ENCODE measurements around the gene LYST.

LYST gene

GRCh38 chr1:235734335-235734734, 132.4 kb downstream of the LYST start:
- TF ChIP-seq, protein P1, sequence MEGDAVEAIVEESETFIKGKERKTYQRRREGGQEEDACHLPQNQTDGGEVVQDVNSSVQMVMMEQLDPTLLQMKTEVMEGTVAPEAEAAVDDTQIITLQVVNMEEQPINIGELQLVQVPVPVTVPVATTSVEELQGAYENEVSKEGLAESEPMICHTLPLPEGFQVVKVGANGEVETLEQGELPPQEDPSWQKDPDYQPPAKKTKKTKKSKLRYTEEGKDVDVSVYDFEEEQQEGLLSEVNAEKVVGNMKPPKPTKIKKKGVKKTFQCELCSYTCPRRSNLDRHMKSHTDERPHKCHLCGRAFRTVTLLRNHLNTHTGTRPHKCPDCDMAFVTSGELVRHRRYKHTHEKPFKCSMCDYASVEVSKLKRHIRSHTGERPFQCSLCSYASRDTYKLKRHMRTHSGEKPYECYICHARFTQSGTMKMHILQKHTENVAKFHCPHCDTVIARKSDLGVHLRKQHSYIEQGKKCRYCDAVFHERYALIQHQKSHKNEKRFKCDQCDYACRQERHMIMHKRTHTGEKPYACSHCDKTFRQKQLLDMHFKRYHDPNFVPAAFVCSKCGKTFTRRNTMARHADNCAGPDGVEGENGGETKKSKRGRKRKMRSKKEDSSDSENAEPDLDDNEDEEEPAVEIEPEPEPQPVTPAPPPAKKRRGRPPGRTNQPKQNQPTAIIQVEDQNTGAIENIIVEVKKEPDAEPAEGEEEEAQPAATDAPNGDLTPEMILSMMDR (IDR thresholded peaks at IDR 0.05; ENCODE audit: insufficient read depth, low read length, poor library complexity, severe bottlenecking), result no peak

DNA sequence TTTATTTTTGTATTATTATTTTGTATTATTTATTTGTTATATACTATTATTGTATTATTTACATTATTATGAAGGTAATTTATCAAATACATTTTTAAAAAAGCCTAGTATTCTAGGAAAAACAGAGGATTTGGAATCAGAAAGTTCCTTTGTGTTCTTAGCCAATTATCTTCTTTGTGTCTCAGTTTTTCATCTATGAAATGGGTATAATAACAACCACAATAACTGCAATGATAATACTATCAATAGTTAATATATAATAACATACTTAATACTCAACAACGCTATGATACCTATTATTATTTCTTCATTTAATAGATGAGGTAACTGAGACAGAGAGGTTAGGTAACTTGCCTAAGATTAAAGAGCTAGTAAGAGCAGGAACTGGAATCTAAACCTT, 136.7 kb downstream of the LYST start:
- no peak overlapping the region for H3K4me3 ChIP-seq (replicated peaks; ENCODE audit: low read depth, low read length)
- TF ChIP-seq, protein P1 (IDR thresholded peaks at IDR 0.05; ENCODE audit: insufficient read depth, low read length, poor library complexity, severe bottlenecking), result no peak
- no peak for DNase-seq (ENCODE audit: extremely low read depth, insufficient read length)
- H3K36me3 ChIP-seq (ENCODE audit: control insufficient read depth, insufficient read depth, low read length), result no peaks in the 10 kb centered on the region
- H3K27me3 ChIP-seq (replicated peaks; ENCODE audit: control insufficient read depth, insufficient read depth, low read length), result no peaks in the 10 kb centered on the region

More at GRCh38 chr1:235734335-235734734, 132.4 kb downstream of the LYST start:
- no peak for DNase-seq (ENCODE audit: extremely low read depth, insufficient read length)
- Histone ChIP-seq H3K36me3 (ENCODE audit: control insufficient read depth, insufficient read depth, low read length) (no peaks in the 10 kb centered on the region; the same call in 1 of the 2 replicates), H3K4me3 (replicated peaks; ENCODE audit: low read depth, low read length) (no peak overlapping the region), H3K27me3 (replicated peaks; ENCODE audit: control insufficient read depth, insufficient read depth, low read length) (no peaks in the 10 kb centered on the region)

DNA sequence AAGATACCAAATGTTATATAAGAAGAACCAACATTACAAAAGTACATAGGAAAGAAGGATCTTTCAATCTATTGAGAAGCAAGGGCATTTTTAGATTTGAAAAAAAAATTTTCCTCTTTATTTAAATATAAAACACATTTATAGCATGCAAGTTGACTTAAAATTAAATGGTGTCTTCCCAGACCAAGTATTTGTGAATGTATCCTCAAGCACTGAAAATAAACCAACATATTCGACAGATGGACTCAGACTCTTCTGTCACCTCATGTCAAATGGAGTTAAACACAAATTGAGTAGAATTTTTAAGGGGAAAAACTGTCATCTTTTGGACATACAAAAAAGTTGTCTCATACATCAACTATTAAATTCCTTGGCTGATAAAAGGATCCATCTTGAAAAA, 140.1 kb downstream of the LYST start:
- DNase-seq (ENCODE audit: extremely low read depth, insufficient read length), result no peak
- Histone ChIP-seq H3K27me3 (replicated peaks; ENCODE audit: control insufficient read depth, insufficient read depth, low read length) (no peaks in the 10 kb centered on the region), H3K4me3 (replicated peaks; ENCODE audit: low read depth, low read length) (no peak overlapping the region), H3K36me3 (ENCODE audit: control insufficient read depth, insufficient read depth, low read length) (no peaks in the 10 kb centered on the region; the same call in 1 of the 2 replicates)
- TF ChIP-seq, protein P1 (IDR thresholded peaks at IDR 0.05; ENCODE audit: insufficient read depth, low read length, poor library complexity, severe bottlenecking), result no peak

- Histone ChIP-seq H3K27me3 (replicated peaks; ENCODE audit: control insufficient read depth, insufficient read depth, low read length) (no peaks in the 10 kb centered on the region), H3K36me3 (ENCODE audit: control insufficient read depth, insufficient read depth, low read length) (no peaks in the 10 kb centered on the region; the same call in 1 of the 2 replicates), H3K4me3 (replicated peaks; ENCODE audit: low read depth, low read length) (no peak overlapping the region)
- DNase-seq (ENCODE audit: extremely low read depth, insufficient read length), result no peak
- TF ChIP-seq, protein P1 (IDR thresholded peaks at IDR 0.05; ENCODE audit: insufficient read depth, low read length, poor library complexity, severe bottlenecking), result no peak
Observed at GRCh38 chr1:235725434-235725833, 141.3 kb downstream of the LYST start.

DNA sequence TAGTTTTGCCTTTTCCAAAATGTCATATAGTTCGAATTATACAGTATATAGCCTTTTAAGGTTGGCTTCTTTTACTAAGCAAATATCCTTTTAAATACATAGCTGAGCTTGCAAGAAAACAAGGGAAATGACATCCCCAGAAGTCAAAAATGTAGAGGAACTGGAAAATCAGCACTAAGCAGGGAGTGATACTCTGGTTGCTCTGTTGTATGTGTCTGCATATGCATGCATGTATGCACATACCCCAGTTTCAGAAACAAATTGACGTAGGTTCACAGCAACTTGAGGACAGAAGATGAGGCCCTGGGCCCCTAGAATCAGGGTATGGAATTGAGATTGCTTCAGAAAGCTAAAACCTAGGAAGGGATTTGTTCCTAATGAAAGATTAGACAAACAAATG, 142.0 kb downstream of the LYST start:
- DNase-seq (ENCODE audit: extremely low read depth, insufficient read length), result no peak
- TF ChIP-seq, protein P1 (IDR thresholded peaks at IDR 0.05; ENCODE audit: insufficient read depth, low read length, poor library complexity, severe bottlenecking), result no peak
- no peak overlapping the region for H3K4me3 ChIP-seq (replicated peaks; ENCODE audit: low read depth, low read length)
- no peaks in the 10 kb centered on the region; the same call in 1 of the 2 replicates for H3K36me3 ChIP-seq (ENCODE audit: control insufficient read depth, insufficient read depth, low read length)
- H3K27me3 ChIP-seq (replicated peaks; ENCODE audit: control insufficient read depth, insufficient read depth, low read length), result no peaks in the 10 kb centered on the region

GRCh38 chr1:235722858-235723257, 143.8 kb downstream of the LYST start:
- TF ChIP-seq, protein P1 (IDR thresholded peaks at IDR 0.05; ENCODE audit: insufficient read depth, low read length, poor library complexity, severe bottlenecking), result no peak

More at GRCh38 chr1:235722858-235723257, 143.8 kb downstream of the LYST start:
- H3K27me3 ChIP-seq (replicated peaks; ENCODE audit: control insufficient read depth, insufficient read depth, low read length), result no peaks in the 10 kb centered on the region
- no peak overlapping the region for H3K4me3 ChIP-seq (replicated peaks; ENCODE audit: low read depth, low read length)
- no peak for DNase-seq (ENCODE audit: extremely low read depth, insufficient read length)
- H3K36me3 ChIP-seq (ENCODE audit: control insufficient read depth, insufficient read depth, low read length), result no peaks in the 10 kb centered on the region; the same call in 1 of the 2 replicates
